ENCODE measurements around the gene DIS3L2.

Gene DIS3L2

GRCh38 chr2:231961349-231962166 is at the start of gene DIS3L2:
Gene DIS3L2, plus strand, starts transcription at chr2:231961713. Its CDS starts 53,215 bp downstream, at chr2:232014928.
- peak; percentile 80 for DNase-seq

DNA sequence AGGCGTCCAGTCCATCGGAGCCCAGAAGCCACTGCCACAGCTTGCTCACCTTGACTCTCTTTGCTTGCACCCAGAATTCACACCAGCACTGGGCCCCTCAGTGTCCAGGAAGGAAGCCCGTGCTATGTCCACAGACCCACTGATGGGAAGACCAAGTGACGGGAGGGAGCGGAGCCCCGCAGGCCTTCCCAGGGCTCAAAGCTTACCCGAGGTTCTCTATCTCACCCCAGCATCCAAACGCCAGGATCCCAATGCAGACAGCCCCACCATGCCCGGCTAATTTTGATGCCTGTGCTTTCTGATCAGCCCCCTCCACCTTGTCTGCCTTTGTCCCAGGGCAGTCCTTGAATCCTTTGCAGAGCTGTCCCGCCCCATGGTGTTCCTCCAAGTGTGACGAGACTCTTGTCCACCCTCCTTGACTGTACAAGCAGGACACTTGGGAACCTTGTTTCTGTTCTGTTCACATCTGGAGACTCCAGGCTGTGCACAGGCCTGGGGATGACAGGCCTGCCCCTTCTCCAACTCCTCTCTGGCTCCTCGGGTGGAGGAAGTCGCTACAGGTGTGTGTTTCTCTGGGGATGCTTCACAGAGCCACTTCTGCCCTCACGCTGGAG is 47.3 kb upstream of the DIS3L2 start:
- no peak for DNase-seq

DNA sequence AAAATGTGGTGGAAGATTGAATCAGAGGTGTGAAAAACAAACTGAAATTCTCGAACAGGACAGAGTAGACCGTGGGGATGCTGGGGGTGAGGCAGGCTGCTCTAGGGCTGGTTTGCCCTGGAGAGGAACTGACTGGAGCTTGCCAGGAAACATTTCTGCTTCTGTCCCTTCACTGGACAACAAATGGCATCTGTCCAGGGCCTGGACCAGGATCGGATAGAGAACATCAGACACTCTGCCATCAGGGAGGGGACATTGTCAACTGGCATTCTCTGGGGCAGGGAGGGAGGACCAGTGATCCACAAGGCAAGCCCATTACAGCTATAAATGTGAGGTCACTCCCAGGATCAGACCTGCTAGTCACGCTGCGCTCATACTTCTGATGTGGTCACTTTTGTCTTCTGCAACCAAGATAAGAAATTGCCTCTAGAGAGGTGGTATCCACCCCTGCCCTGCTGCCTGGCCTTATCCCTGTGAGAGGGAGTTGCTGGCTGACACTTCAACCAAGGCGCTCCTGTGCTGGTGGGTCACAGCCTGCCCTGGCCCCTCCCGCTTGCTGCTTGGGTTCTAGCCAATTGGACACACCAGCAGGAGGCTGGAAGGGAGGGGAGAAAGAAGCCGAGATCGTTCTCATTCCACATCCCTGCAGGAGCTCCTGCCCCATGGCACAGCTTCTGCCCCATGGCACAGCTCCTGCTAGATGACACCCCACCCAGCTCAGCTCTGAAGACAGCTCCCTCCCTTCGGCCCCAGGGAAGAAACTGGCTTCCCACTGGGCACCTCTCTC is 44.0 kb upstream of the DIS3L2 start:
- no peak for DNase-seq

DNA sequence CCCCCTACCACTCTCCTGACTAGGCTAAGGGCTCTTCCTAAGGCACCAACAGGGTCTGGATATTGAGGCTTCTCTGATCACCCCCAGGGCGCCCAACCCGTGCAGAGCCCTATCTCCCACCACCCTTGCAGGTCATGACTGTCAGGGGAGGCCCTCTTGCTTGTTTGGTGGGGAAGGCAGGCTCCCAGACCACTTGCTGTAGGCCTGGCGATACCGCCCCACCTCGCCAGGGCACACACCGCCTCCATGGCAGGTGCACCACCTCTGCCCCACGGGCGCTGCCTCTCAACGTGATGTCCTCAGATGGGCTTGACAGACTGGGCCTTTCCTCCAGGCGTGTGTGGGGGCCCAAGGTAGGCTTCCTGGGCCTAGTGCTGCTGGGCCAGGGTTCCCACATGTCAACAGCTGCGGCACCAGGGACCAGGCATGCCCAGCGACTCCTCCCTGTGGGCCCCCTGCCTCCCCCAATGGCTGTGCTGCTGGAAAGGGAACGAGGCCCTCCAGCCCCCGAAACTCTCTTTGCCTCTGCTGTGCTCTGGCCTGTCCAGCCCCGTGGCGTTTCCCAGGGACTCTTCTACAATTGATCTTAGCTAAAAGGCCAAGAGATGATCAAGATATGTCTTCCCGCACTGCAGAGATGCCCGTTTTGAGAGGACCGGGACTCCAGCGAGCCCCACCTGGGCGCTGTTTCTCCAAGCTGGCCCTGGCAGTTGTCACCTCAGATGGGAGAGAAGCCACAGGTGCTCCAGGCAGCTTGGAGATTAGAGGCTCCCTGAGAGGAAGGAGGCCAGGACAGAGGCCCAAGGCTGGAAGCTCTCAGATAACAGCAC is 42.8 kb upstream of the DIS3L2 start:
- DNase-seq = no peak

- DNase-seq = no peak
Observed at GRCh38 chr2:231919341-231920035, 42.0 kb upstream of the DIS3L2 start.

DNA sequence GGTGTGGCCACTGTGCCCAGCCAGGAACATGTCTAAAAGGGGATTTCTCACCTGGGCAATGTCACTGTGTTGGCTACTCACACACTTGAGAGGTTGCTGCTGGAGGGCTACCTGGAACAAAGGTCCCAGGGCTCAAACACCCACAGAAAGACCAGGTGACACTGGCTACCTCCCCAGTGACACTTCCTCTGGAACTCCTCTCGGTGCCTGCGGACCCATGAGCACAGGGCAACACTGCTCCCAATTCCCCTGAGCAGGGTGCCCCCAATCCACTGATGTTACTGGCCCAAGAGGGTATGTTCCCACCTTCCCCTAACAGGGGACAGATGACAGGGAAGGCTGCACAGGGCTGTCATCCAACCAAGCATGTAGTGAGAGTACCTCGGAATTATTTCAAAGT is 41.1 kb upstream of the DIS3L2 start:
- DNase-seq = no peak

DNA sequence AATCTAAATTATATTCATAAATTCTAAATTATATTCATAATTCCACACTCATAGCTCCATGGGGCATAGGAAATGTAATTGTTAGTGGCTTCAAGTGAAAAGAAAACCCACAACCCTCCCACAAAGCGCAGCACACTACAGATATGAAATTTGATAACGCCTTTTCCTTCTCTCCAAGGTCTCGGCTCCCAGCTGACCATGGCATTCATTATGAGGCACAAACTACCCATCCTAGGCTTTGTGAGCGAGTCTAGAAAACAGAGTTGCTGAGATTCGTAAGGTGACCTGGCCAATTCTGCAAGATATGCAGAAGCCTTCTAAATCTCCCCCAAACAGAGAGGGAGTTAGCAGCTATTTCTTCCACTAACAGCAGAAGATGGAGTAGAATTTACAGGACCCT is 40.7 kb upstream of the DIS3L2 start:
- DNase-seq = no peak

- no peak for DNase-seq
Observed at GRCh38 chr2:231922311-231923009, 39.1 kb upstream of the DIS3L2 start.

- no peak for DNase-seq
Observed at GRCh38 chr2:231923010-231923344, 38.5 kb upstream of the DIS3L2 start.

DNA sequence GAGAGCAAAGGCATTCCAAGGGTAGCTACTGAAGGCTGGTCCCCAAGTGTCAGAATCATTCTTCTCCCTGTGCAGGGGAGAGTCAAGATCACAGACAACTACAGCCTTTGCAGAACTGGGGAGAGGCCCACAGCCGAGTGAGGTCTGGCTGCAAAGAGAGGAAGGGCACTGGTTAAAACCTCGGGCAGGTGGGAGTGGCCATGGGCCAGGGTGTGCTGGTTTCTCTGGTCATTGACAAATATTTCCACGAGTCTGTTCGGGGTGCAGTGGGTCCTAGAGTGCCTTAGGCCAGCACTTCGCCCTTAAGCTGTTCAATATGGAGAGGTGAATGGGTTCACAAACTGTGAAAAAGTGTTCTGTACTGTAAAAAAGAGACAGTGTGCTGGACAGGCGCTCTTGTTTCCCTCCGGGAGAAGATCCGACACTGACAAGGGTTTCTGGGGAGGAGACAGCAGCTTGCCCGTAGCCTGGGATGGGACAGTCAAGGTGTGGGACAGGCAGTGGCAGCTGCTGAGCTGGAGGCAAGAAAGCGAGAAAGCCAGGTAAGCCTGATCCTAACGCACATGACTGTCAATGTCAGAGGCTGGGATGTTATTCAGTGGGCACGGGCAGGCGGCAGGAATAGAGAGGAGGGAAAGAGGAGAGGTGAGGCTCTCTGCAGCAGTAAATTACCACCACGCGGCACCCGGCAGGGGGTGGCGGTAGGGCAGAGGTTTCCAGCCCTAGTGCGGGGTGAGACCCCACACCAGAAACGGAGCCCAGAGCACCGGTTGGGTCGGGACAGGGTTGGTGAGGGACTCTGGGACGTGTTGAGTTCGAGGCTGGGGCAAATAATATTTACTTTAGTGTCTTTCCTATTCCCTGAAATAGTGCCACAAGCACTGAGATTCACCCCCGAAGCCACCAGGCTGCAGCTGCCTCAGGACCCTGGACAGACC is 37.3 kb upstream of the DIS3L2 start:
- no peak for DNase-seq

- DNase-seq = no peak
Observed at GRCh38 chr2:231924889-231925275, 36.6 kb upstream of the DIS3L2 start.

DNA sequence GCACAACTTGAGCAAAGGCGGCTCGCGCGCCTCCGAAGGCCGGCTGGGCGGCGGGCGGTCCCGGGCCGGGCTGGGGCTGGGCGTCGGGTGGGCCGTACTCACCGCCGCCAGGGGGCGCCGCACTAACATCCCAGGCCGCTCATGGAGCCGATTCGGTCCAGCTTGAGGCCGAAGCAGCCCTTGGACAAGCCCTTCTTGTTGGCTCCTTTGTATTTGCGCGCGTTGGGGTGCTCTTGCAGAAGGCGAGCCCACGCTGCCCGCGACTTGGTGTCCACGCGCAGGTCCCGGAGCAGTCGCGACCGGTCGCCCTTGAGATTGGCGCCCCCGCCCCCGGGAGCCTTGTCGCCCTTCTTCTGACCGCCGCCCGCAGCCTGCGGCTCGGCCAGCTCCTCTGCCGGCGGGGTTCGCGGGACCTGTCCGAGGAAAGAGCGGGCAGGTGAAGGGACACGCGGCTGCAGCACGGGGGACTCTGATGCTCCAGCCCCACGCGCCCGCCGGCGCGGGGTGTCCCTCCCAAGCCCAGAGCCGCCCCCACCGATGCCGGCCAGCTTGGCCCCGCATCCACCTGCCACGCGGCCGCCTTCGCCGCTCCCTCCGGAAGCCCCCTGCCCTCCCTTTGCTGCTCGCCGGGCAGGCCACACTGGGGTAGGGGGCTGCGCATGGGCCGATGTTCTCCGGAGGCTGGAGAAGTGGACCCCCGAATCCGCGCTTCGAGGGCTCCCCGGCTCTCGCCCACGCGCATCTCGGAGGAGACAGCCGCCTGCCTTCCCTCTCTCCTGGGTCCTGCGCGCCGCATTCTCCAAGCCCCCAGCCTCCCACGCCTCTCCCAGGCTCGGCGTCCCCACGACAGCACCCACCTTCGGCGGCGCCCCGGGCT is 36.0 kb upstream of the DIS3L2 start:
- peak; percentile 76 for DNase-seq

DNA sequence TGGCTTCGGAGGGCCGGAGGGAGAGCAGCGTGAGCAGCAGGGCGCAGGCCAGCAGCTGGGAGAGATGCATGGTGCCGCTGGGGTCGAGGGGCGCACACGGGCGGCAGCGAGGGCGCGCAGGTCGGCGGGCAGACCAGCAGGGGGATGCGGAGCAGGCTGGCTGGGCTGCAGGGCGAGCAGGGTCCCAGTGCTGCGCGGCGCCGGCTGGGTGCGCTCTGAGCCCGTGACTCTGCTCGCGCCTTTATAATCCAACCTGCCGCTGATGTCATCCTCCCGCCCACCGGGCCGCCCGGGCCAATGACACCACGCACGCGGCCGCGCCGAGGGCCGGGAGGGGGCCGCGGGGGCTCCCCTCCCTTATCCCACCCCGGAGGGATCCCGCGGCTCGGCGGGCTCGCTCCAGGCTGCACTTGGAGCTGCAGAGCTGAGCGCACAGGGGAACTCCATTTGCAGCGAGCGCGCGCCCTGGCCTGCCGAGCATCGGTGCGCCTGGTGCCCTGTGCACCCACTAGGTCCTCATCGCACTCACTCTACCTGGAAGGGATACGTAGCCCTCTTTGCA is 35.3 kb upstream of the DIS3L2 start, which contains the start of gene NPPC:
TSS of gene NPPC (minus strand) at position 217 of the 562 bp plus-strand sequence. CDS start at position 70, 147 bp downstream.
- peak; percentile 77 for DNase-seq

DNA sequence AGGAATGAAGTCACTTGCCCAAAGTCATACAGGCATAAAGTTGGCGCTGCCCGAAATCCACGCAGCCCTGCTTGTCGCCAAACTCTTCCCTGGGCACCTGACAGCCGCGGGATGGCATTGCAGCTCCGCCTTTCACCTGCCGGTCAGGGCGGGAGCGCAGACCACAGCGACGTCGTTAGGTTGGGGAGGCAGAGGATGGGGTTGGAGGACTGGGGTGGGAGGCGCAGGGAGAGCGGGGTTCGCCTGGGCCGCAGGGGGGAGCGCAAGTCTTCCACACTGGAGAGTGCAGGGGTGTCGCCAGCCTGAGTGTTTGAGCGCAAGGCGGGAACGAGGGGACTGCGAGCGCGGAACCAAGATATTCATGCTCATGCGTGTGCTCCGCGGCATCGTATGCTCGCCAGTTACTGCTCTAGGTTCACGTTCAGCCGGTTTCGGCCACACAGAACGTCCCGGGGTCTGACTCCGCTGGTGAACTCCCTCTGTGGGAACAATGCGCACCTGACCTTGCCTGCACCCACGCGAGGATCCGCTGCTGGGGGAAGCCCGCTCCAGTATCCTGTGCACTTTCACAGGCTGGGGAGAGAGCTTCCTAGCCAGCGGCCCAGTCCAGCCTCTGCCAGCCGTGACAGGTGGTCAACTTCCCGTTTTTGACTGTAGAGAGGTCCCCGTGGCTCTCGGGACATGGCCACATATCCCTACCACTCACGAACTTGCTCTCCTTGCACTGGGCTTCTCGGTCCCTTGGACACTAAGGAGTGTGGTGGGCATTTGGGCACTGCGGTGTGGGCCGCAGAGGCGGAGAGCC is 34.5 kb upstream of the DIS3L2 start:
- DNase-seq = peak; percentile 17

DNA sequence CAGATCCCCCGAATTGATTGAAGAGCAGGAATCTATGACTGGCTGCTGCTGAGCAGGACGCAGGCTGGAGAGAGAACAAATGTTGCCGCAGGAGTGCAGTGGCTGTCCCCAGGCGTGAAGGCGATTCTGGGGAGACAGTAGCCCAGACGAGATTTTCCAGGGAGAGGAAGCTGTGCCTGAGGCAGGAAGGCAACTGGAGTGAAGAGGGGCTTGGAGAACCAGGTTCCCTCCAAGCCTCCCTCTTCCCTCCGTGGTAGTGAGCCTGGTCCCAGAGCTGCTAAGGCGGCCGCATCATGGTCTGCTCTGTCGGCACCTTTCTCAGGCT is 34.0 kb upstream of the DIS3L2 start:
- DNase-seq = no peak

DNA sequence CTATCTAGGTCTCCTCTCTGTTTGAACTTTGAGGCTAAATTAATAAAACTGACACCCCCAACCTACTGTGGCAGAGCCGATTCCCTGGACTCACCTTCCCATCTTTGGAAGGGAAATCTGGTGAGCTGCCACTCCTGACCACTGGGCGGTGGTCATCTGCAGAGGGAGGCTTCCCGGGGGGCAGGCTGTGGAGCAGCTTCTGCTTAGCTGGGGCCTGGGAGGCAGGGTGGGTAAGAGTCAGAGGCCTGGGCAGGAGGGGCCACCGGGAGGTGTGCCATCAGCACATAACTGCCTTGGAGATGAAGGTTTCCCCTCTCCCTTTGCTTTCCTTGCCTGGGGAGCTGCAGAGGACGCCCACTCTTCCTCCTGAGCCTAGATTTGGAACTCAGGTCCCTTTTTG is 33.0 kb upstream of the DIS3L2 start:
- DNase-seq = no peak

DNA sequence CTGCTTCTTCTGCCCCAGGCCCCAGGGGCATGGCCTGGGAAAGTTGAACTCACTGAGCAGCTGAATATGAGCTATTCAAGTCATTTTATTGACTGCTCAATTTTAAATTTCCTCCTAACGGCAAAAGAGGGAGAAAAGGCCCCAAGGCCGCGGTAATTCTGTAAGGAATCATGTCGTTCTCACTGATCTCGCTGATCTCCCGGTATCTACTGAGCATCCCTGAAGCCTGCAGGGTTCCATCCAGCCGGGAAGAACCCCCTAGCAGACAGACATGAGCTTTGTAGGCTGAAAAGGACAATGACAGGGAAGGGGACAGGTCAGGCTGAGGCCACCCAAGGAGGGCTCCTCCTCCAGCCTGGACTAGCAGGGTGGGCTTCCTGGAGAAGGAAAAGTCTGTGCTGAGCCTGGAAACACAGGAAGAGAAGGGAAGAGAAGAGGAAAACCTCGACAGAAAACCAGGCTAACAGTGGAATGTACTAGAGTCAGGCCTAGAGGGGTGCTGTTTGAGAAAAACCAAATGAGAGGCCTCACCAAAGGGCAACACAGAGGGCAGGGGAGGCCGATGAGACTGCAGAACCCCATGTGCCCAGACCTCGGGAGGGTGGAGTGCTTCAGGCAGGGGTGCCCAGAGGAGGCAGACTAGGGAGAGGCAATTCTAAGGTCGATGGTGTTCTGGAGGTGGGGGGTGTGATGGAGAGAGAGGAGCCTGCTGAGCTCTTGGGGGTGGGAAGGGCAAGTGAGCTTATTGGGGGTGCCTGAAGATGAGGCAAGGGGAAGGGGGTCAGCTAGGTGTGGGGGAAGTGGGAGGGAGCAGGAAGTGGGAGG is 32.4 kb upstream of the DIS3L2 start:
- DNase-seq = no peak
